HepG2 (cell line): ENCODE measurements around the gene PARP14. TPM values are rescaled to one million over a fixed set of nuclear protein-coding genes. Genes with fewer than 3 reads are reported as not detected.
"Not testable (repeated sequence)": the region's sequence is repeated elsewhere in the genome, so short reads cannot be mapped to it uniquely, and the experiment has no call there.

Source experiments
- AKAP8 ChIP-seq: sonication (generic); formaldehyde crosslinking; IDR thresholded peaks from 2 replicates; pipeline ENCODE4 v1.5.1; 2020; ENCODE audit warnings: mild to moderate bottlenecking, missing genetic modification reagents
- ARNTL ChIP-seq: sonication (generic); formaldehyde crosslinking; IDR thresholded peaks from 2 replicates; pipeline ENCODE4 v1.4.0; 2020; ENCODE audit warnings: mild to moderate bottlenecking, missing genetic modification reagents
- FOXK1 ChIP-seq: sonication (generic); formaldehyde crosslinking; IDR thresholded peaks from 2 replicates; pipeline ENCODE4 v1.4.0; 2020; ENCODE audit warnings: low read depth, missing genetic modification reagents, borderline replicate concordance
- HDAC2 ChIP-seq: sonication (generic); formaldehyde crosslinking; IDR thresholded peaks from 2 replicates; pipeline ENCODE4 v1.4.0; 2020; ENCODE audit warnings: missing genetic modification reagents
- HOXA3 ChIP-seq: sonication (generic); formaldehyde crosslinking; IDR thresholded peaks from 2 replicates; pipeline ENCODE4 v1.5.0; 2020; ENCODE audit warnings: missing genetic modification reagents
- KDM1A ChIP-seq: IDR thresholded peaks from 2 replicates; pipeline ENCODE4 v1.6.1; 2016; ENCODE audit warnings: missing compliant biosample characterization
- KDM3A ChIP-seq: IDR thresholded peaks from 2 replicates; pipeline ENCODE4 v1.6.1; 2018; ENCODE audit warnings: low read depth, missing compliant biosample characterization
- MTA1 ChIP-seq: sonication (generic); formaldehyde crosslinking; IDR thresholded peaks from 2 replicates; pipeline ENCODE4 v1.4.0; 2020; ENCODE audit warnings: missing genetic modification reagents, mild to moderate bottlenecking, borderline replicate concordance
- PITX1 ChIP-seq: sonication (generic); formaldehyde crosslinking; IDR thresholded peaks from 2 replicates; pipeline ENCODE4 v1.5.1; 2020; ENCODE audit warnings: mild to moderate bottlenecking, missing genetic modification reagents
- REL ChIP-seq: sonication (generic); formaldehyde crosslinking; conservative IDR thresholded peaks from 2 replicates; pipeline ENCODE4 v1.8.0; 2022; ENCODE audit warnings: mild to moderate bottlenecking, missing genetic modification reagents, moderate library complexity
- SP1 ChIP-seq, 2 experiments: fragments of 450-650 bp in 1 of 2; sonication (generic) in 1 of 2; formaldehyde crosslinking in 1 of 2; IDR thresholded peaks; 2 replicates each; pipeline versions ENCODE4 v1.4.0 to v1.6.1; 2016 to 2020; ENCODE audit warnings: missing genetic modification reagents in 1 of 2
- TCF7 ChIP-seq: sonication (generic); IDR thresholded peaks from 2 replicates; pipeline ENCODE4 v1.6.1; 2016; ENCODE audit warnings: antibody characterized with exemption, low read depth
- ZFP36L1 ChIP-seq: sonication (generic); formaldehyde crosslinking; IDR thresholded peaks from 2 replicates; pipeline ENCODE4 v1.8.0; 2022; ENCODE audit warnings: mild to moderate bottlenecking, missing genetic modification reagents, moderate library complexity
- ZFX ChIP-seq: sonication (generic); formaldehyde crosslinking; IDR thresholded peaks from 2 replicates; pipeline ENCODE4 v1.4.0; 2020; ENCODE audit warnings: mild to moderate bottlenecking, low read depth, missing genetic modification reagents, moderate library complexity
- ZKSCAN8 ChIP-seq: IDR thresholded peaks from 2 replicates; pipeline ENCODE4 v1.6.1; 2016; ENCODE audit warnings: borderline replicate concordance, missing genetic modification reagents, missing compliant biosample characterization
- ZMAT3 ChIP-seq: sonication (generic); formaldehyde crosslinking; conservative IDR thresholded peaks from 2 replicates; pipeline ENCODE4 v1.7.0; 2021; ENCODE audit warnings: missing genetic modification reagents
- ZNF24 ChIP-seq: fragments of 450-650 bp; IDR thresholded peaks from 2 replicates; pipeline ENCODE4 v1.6.1; 2017; ENCODE audit warnings: antibody characterized with exemption, mild to moderate bottlenecking
- ZNF33B ChIP-seq: sonication (generic); formaldehyde crosslinking; IDR thresholded peaks from 2 replicates; pipeline ENCODE4 v1.5.1; 2020; ENCODE audit warnings: mild to moderate bottlenecking, missing genetic modification reagents
- polyA plus RNA-seq, 8 experiments: library from polyadenylated mRNA; depleted of rRNA in 3 of 8; stranded (reverse) in 7 of 8; unstranded in 1 of 8; fragments of >200 nt; fragmentation: Illumina TruSeq in 4 of 8; extraction: Trizol in 4 of 8; gene quantifications; 2 replicates each; pipeline versions ENCODE4 v1.2.1 to v1.2.3, GENCODE V29; 2011 to 2016; ENCODE audit warnings: low read depth in 4 of 8, missing spikeins in 1 of 8, mixed read lengths in 1 of 8; ENCODE audit not compliant: insufficient read depth in 1 of 8
- total RNA-seq, 5 experiments: library from RNA; depleted of rRNA; stranded (reverse); fragments of >200 nt; fragmentation: Illumina TruSeq; extraction: Trizol; gene quantifications; 2 replicates each; pipeline ENCODE4 v1.2.3, GENCODE V29; 2016; ENCODE audit warnings: low read depth in 1 of 5
- TF ChIP-seq, protein P1 (sequence below): sonication (generic); formaldehyde crosslinking; IDR thresholded peaks from 2 replicates; pipeline ENCODE4 v1.4.0; 2020; ENCODE audit warnings: missing genetic modification reagents, borderline replicate concordance
- TF ChIP-seq, protein P2 (sequence below): conservative IDR thresholded peaks from 2 replicates; pipeline ENCODE4 v1.6.1; 2018; ENCODE audit warnings: missing genetic modification reagents
- TF ChIP-seq, protein P3 (sequence below): sonication (generic); formaldehyde crosslinking; IDR thresholded peaks from 2 replicates; pipeline ENCODE4 v1.4.0; 2020; ENCODE audit warnings: missing genetic modification reagents
- TF ChIP-seq, protein P4 (sequence below): IDR thresholded peaks from 2 replicates; pipeline ENCODE4 v1.6.1; 2016; ENCODE audit warnings: mild to moderate bottlenecking, missing biosample characterization, missing genetic modification reagents

Gene PARP14
- total and polyA plus RNA-seq, 2 of the 13 experiments (the other 11 are each of a cell fraction or from before 2014, with no cell fraction given), result 9.0 to 19.1 TPM

DNA sequence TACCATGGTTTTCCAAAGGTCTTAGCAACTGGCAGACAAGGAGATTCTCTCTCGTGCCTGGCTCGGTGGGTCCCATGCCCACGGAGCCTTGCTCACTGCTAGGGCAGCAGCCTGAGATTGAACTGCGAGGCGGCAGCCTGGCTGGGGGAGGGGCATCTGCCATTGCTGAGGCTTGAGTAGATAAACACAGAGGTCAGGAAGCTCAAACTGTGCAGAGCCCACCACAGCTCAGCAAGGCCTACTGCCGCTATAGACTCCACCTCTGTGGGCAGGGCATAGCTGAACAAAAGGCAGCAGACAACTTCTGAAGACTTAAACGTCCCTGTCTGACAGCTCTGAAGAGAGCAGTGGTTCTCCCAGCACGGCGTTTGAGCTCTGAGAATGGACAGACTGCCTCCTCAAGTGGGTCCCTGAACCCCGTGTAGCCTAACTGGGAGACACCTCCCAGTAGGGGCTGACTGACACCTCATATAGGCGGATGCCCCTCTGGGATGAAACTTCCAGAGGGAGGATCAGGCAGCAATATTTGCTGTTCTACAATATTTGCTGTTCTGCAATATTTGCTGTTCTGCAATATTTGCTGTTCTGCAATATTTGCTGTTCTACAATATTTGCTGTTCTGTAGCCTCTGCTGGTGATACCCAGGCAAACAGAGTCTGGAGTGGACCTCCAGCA, 29.3 kb upstream of the PARP14 start (continued):
- TF ChIP-seq ZFX (CRISPR knock-in tag), result peak; percentile 38; the same call in 1 of the 2 replicates
- TF ChIP-seq, protein P1, sequence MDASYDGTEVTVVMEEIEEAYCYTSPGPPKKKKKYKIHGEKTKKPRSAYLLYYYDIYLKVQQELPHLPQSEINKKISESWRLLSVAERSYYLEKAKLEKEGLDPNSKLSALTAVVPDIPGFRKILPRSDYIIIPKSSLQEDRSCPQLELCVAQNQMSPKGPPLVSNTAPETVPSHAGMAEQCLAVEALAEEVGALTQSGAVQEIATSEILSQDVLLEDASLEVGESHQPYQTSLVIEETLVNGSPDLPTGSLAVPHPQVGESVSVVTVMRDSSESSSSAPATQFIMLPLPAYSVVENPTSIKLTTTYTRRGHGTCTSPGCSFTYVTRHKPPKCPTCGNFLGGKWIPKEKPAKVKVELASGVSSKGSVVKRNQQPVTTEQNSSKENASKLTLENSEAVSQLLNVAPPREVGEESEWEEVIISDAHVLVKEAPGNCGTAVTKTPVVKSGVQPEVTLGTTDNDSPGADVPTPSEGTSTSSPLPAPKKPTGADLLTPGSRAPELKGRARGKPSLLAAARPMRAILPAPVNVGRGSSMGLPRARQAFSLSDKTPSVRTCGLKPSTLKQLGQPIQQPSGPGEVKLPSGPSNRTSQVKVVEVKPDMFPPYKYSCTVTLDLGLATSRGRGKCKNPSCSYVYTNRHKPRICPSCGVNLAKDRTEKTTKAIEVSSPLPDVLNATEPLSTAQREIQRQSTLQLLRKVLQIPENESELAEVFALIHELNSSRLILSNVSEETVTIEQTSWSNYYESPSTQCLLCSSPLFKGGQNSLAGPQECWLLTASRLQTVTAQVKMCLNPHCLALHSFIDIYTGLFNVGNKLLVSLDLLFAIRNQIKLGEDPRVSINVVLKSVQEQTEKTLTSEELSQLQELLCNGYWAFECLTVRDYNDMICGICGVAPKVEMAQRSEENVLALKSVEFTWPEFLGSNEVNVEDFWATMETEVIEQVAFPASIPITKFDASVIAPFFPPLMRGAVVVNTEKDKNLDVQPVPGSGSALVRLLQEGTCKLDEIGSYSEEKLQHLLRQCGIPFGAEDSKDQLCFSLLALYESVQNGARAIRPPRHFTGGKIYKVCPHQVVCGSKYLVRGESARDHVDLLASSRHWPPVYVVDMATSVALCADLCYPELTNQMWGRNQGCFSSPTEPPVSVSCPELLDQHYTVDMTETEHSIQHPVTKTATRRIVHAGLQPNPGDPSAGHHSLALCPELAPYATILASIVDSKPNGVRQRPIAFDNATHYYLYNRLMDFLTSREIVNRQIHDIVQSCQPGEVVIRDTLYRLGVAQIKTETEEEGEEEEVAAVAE (CRISPR knock-in tag), result peak; percentile 53; the same call in 1 of the 2 replicates
- TF ChIP-seq, protein P2, sequence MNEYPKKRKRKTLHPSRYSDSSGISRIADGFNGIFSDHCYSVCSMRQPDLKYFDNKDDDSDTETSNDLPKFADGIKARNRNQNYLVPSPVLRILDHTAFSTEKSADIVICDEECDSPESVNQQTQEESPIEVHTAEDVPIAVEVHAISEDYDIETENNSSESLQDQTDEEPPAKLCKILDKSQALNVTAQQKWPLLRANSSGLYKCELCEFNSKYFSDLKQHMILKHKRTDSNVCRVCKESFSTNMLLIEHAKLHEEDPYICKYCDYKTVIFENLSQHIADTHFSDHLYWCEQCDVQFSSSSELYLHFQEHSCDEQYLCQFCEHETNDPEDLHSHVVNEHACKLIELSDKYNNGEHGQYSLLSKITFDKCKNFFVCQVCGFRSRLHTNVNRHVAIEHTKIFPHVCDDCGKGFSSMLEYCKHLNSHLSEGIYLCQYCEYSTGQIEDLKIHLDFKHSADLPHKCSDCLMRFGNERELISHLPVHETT (CRISPR knock-in tag), result peak; percentile 74; the same call in 1 of the 2 replicates
- TF ChIP-seq, protein P3, sequence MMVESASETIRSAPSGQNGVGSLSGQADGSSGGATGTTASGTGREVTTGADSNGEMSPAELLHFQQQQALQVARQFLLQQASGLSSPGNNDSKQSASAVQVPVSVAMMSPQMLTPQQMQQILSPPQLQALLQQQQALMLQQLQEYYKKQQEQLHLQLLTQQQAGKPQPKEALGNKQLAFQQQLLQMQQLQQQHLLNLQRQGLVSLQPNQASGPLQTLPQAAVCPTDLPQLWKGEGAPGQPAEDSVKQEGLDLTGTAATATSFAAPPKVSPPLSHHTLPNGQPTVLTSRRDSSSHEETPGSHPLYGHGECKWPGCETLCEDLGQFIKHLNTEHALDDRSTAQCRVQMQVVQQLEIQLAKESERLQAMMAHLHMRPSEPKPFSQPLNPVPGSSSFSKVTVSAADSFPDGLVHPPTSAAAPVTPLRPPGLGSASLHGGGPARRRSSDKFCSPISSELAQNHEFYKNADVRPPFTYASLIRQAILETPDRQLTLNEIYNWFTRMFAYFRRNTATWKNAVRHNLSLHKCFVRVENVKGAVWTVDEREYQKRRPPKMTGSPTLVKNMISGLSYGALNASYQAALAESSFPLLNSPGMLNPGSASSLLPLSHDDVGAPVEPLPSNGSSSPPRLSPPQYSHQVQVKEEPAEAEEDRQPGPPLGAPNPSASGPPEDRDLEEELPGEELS (CRISPR knock-in tag), result peak; percentile 96
- 0 out of 2 replicates have a peak, but pooled peaks have one; percentile 70 for TF ChIP-seq REL (CRISPR knock-in tag)
- 0 out of 2 replicates have a peak, but pooled peaks have one; percentile 14 for TF ChIP-seq ZFP36L1
- peak; percentile 73; the same call in 1 of the 2 replicates for TF ChIP-seq ZNF24
- TF ChIP-seq HOXA3, result peak; percentile 52; the same call in 1 of the 2 replicates
- peak; percentile 85 for TF ChIP-seq MTA1 (CRISPR knock-in tag)
- TF ChIP-seq KDM3A (CRISPR knock-in tag), result peak; percentile 89
- TF ChIP-seq, protein P4, sequence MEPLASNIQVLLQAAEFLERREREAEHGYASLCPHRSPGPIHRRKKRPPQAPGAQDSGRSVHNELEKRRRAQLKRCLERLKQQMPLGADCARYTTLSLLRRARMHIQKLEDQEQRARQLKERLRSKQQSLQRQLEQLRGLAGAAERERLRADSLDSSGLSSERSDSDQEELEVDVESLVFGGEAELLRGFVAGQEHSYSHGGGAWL (CRISPR knock-in tag), result 0 out of 2 replicates have a peak, but pooled peaks have one; percentile 32
- TF ChIP-seq SP1 (IDR thresholded peaks at IDR 0.05), result not testable (repeated sequence)
- TF ChIP-seq SP1 (CRISPR knock-in tag; IDR thresholded peaks at IDR 0.05), result peak; percentile 57
- TF ChIP-seq ZNF33B, result peak; percentile 72; the same call in 1 of the 2 replicates
- peak; percentile 94 for TF ChIP-seq ZMAT3 (CRISPR knock-in tag)
- TF ChIP-seq ZKSCAN8 (CRISPR knock-in tag), result peak; percentile 76
- peak; percentile 59; the same call in 1 of the 2 replicates for TF ChIP-seq ARNTL (CRISPR knock-in tag)
- TF ChIP-seq KDM1A, result peak; percentile 93
- peak; percentile 97 for TF ChIP-seq PITX1 (CRISPR knock-in tag)
- TF ChIP-seq FOXK1 (CRISPR knock-in tag), result peak; percentile 98
- peak; percentile 94 for TF ChIP-seq AKAP8 (CRISPR knock-in tag)
- TF ChIP-seq HDAC2 (CRISPR knock-in tag), result peak; percentile 99
- TF ChIP-seq TCF7, result peak; percentile 88
